GM19035 (cell line): ENCODE measurements around the gene ZNF486.
"Not testable (repeated sequence)": the region's sequence is repeated elsewhere in the genome, so short reads cannot be mapped to it uniquely, and the experiment has no call there.

ENCODE experiments used
- ATAC-seq: cut with Tn5 transposase; IDR thresholded peaks from one replicate; pipeline ENCODE4 v1.9.1; 2021; ENCODE audit not compliant: unreplicated experiment

The ZNF486 gene

DNA sequence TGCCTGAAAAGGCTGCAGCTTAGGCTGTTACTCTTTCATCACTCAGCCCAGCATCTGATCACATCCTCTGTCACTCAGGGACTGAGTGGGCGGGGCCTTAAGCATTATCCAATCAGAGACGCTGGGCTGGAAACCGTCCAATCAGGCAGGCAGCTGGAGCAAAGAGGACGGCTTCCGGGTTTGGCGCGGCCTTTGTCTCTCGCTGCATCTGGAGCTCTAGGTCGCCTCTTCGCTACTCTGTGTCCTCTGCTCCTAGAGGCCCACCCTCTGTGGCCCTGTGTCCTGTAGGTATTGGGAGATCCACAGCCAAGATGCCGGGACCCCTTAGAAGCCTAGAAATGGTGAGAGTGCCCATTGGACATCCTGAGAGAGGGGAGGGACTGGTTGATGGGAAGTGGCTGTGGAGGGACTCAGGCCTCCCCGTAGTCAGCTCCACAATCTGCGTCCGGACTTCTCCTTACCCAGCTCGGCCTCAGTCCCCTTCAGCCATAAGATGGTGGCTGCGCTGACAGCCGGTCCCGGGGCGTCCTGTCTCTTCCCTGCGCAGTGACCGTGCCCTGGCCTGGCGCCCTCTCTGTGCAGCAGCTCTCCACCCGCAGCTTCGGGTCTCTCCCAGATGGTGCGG is at the start of gene ZNF486:
ZNF486 (plus strand) TSS at position 195 of the 625 bp plus-strand sequence; CDS start at position 312, 117 bp downstream.
- ATAC-seq, result no peak

DNA sequence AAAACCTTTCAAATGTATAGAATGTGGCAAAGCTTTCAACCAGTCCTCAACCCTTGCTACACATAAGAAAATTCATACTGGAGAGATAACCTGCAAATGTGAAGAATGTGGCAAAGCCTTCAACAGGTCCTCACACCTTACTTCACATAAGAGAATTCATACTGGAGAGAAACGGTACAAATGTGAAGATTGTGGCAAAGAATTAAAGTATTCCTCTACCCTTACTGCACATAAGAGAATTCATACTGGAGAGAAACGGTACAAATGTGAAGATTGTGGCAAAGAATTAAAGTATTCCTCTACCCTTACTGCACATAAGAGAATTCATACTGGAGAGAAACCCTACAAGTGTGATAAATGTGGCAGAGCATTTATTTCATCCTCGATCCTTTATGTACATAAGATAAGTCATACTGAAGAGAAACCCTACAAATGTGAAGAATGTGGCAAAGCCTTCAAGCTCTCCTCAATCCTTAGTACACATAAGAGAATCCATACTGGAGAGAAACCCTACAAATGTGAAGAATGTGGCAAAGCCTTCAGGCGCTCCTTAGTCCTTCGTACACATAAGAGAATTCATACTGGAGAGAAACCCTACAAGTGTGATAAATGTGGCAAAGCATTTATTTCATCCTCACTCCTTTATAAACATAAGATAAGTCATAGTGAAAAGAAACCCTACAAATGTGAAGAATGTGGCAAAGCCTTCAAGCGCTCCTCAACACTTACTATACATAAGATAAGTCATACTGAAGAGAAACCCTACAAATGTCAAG is 48.8 kb upstream of the ZNF486 start:
- ATAC-seq, result not testable (repeated sequence)

DNA sequence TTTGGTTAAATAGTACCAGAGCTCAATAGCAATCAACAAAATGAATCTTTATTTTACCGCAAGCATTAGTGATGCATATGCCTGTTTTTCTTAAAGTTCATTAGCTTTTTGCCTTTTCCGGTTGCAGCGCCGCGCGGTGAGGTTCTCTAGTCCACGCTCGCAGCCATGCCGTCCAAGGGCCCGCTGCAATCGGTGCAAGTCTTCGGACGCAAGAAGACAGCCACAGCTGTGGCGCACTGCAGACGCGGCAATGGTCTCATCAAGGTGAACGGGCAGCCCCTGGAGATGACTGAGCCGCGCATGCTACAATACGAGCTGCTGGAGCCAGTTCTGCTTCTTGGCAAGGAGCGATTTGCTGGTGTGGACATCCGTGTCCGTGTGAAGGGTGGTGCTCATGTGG is 42.1 kb upstream of the ZNF486 start:
- no peak for ATAC-seq

DNA sequence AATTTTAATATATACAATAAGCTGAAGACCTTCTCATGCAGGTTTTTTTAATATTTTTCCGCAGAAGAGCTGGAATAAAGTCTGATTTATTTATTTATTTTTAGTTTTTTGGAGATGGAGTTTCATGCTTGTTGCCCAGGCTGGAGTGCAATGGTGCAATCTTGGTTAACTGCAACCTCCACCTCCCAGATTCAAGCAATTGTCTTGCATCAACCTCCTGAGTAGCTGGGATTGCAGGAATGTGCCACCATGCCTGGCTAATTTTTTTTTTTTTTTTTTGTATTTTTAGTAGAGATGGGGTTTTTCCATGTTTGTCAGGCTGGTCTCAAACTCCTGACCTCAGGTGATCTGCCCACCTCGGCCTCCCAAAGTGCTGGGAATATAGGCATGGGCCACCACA is 34.1 kb upstream of the ZNF486 start:
- not testable (repeated sequence) for ATAC-seq

DNA sequence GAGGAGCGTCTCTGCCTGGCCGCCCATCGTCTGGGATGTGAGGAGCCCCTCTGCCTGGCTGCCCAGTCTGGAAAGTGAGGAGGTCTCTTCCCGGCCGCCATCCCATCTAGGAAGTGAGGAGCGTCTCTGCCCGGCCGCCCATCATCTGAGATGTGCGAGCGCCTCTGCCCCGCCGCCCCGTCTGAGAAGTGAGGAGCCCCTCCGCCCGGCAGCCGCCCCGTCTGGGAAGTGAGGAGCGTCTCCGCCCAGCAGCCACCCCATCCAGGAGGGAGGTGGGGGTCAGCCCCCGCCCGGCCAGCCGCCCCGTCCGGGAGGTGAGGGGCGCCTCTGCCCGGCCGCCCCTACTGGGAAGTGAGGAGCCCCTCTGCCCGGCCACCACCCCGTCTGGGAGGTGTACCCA is 29.3 kb upstream of the ZNF486 start:
- not testable (repeated sequence) for ATAC-seq

DNA sequence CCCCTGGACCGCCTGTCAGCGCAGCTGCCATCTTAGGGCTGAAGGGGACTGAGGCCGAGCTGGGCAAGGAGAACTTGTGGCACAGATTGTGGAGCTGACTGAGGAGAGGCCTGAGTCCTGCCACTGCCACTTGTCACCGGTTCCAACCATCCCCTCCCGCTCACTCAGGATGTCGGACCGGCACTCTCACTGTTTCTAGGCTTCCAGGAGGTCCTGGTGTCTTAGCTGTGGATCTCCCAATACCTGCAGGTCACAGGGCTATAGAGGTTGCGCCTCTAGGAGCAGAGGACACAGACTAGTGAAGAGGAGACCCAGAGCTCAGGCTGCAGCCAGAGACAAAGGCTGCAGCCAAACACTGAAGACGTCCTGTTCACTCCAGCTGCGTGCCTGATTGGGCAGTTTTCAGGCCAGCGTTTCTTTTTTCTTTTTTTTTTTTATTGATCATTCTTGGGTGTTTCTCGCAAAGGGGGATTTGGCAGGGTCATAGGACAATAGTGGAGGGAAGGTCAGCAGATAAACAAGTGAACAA is 15.3 kb upstream of the ZNF486 start:
- ATAC-seq, result no peak

DNA sequence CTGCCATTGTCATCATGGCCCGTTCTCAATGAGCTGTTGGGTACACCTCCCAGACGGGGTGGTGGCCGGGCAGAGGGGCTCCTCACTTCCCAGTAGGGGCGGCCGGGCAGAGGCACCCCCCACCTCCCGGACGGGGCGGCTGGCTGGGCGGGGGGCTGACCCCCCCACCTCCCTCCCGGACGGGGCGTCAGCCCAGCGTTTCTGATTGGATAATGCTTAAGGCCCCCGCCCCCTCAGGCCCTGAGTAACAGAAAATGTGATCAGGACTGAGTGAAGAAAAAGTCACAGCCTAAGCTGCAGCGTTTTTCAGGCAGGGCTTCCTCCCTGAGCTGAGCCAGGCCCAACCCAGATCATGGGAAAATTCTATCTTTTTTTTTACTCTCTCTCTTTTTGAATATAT is 14.5 kb upstream of the ZNF486 start:
- ATAC-seq, result not testable (repeated sequence)

DNA sequence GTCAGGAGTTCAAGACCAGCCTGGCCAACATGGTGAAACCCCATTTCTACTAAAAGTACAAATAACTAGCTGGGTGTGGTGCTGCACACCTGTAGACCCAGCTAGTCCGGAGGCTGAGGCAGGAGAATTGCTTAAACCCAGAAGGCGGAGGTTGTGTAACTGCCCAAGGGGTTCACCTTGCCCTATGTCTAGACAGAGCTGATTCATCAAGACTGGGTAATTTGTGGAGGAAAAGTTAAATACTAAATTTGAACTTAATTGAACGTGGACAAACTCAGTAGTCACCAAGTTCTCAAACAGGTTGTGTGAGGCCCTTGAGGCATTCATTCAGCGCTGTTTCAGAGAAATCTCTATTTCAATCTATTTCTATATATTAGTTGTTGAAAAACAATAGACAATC is 13.7 kb upstream of the ZNF486 start:
- no peak for ATAC-seq

DNA sequence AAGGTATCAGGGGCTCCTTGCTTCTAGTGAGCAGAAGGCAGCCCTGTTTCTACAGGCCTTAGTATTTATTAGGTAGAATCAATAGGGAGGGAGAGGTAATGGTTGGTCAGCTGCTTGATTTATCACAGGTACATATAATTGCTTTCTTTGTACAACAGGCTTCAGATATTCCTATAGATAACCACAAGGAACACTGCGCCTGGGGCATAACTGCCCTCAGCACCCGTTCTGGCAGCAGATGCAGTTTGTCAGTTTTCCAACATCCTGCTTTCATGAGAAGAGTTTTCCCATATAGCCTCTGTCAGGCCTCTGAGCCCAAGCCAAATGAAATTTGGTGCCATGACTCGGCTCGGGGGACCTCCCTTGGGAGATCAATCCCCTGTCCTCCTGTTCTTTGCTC is 12.4 kb upstream of the ZNF486 start:
- no peak for ATAC-seq

DNA sequence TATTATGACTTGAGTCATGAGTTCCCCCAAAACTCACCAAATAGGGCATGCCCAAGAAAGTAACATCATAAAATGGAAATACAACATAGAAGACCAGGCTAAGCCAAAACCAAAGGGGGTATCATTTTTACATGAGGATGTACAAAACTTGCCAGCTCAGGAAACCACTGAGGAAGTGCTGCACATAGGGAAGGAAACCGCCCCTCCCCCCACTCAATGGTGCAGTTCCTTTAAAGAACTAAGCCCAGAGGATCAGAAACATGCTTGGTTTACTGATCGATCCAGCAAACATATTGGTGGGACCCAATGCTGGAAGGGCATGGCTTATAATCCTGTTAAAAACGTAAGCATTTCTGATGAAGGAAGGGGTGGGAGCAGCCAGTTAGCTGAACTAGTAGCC is 4.2 kb upstream of the ZNF486 start:
- no peak for ATAC-seq

DNA sequence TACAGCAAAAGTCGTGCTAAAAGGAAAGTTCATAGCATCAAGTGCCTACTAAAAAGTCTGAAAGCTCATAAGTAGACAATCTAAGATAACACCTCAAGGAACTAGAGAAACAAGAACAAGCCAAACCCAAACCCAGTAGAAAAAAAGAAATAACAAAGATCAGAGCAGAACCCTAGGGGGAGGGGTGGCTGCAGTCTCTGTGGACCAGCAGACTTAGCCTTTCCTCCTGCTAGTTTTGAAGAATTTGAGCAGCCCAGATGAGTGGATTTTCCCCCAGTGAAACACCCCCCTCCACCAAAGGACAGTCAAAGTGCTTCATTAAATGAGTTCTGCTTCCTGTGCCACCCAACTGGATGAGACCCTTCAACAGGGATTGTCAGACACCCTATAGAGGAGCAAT is 2.6 kb upstream of the ZNF486 start:
- no peak for ATAC-seq

DNA sequence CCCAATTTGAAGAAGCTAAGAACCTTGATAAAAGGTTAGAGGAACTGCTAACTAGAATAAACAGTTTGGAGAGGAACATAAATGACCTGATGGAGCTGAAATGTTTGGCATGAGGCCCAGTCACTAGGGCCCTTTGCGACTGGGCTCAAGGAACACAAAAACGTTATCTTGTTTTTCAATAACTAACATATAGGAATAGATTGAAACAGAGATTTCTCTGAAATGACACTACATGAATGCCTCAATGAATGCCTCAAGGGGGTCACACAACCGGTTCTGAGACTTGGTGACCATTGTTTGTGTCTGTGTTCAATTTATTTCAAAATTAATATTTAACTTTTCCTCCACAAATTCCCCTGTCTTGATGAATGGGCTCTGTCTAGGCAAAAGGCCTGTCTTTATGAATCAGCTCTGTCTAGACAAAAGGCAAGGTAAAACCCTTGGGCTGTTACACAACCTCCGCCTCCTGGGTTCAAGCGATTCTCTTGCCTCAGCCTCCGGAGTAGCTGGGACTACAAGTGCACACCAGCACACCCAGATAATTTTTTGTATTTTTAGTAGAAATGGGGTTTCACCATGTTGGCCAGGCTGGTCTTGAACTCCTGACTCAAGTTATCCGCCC is 932 bp upstream of the ZNF486 start:
- no peak for ATAC-seq

DNA sequence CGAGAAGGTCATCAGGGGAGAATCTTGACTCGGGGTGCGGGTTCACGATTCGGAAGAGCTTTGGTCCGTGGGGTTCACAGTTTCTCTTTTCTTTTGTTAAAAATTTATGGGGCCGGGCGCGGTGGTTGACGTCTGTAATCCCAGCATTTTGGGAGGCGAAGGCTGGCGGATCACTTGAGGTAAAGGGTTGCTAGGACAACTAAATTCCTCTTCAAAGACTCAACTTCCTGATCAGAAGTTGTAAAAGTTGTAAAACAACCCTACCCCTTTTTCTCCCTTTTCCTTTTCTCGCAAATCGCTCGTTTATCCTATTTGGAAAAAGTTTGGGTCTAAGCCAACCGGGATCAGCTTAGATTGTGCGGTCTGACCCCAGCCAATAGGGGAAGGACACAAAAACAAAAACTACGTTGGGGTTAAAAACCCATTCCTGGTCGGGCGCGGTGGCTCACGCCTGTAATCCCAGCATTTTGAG is 673 bp downstream of the ZNF486 start:
- no peak for ATAC-seq

DNA sequence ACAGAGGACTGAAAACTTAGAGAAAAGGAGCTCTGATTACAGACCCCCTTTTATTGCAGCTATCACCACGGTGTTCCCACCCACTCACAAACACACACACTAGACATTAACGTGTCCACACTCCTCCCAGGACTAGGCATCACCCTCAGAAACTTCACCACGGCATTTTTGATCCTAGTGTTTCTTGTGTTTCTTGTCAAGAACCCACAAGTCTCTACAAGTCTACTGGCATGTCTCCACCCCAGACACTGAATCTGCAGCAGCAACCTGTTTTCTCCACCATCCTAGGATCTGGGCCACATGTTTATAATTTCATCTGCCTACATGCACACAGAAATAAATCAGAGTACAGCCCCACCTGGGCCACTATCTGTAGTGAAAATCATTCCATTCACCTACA is 4.3 kb downstream of the ZNF486 start:
- ATAC-seq, result no peak

DNA sequence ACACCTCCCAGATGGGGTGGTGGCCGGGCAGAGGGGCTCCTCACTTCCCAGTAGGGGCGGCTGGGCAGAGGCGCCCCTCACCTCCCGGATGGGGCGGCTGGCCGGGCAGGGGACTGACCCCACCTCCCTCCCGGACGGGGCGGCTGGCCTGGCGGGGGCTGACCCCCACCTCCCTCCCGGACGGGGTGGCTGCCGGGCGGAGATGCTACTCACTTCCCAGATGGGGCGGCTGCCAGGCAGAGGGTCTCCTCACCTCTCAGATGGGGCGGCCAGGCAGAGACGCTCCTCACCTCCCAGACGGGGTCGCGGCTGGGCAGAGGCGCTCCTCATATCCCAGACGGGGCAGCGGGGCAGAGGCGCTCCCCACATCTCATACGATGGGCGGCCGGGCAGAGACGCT is 8.8 kb downstream of the ZNF486 start:
- ATAC-seq, result not testable (repeated sequence)

DNA sequence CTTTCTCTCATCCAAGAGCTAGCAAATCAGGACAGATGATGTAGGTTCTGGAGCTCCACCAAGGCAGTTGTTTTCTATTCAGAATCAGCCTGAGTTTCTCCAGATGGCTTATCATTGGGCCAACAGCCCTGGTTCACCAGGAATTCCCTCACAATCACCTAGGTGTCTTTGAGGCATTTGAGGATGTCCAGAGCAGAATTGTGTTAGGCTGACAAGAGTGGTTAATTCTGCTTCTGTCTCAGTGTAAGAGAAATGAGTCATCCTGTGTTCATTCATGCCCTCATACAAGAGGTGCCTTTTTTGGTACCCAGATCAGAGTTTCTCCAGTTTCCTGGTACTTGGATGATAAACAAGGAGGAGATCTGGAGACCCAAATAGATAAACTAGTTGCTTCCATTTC is 12.9 kb downstream of the ZNF486 start:
- not testable (repeated sequence) for ATAC-seq

DNA sequence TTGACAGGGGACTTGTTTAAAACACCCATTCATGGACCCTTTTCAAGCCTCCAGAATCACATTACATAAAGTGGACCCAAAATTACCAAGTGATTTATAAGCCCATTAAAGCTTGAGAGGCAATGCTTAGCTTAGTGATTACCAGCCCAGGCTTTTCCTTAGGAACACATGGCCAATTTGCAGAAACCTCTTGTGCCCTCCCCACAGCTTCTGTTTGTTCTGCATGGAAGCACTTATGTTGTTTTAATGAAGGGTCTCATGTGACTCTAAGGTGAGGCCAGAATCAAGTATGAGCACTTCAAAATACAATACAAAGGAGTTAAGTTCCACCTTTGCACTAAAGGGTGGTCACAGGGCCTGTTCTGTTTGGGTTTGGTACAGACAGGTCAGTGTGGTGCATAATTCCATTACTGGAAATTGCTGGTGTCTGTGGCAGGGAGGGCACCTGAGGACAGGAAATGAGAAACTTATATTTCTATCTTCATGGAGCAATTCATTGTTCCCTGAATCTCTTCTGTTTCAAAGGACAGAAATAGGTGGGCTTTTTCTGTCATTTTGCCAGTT is 15.3 kb downstream of the ZNF486 start:
- ATAC-seq, result no peak

DNA sequence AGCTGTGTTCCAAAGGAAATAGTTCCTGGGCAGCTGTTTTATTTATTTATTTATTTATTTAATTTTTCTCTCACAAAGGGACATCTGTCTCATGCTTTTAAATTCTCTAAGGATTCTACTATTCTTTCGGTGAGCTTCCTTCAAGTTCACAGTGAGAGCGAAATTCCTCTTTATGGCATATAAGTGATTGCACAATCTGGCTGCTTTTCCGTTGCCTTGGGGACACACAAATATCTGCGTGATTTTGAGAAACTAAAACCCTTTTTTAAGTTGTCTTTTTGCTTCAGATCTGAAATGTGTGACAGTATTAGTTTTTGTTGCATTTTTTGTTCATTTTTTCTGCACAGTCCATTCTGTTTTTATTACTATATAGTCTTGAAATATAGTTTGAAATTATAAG is 19.2 kb downstream of the ZNF486 start:
- no peak for ATAC-seq

DNA sequence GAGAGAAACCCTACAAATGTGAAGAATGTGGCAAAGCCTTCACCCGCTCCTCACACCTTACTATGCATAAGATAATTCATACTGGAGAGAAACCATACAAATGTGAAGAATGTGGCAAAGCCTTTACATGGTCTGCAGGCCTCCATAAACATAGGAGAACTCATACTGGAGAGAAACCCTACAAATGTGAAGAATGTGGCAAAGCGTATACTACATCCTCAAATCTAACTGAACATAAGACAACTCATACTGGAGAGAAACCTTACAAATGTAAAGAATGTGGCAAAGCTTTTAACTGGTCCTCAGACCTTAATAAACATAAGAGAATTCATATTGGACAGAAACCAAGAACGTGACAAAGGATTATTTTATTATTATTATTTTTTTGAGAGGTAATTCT is 30.7 kb downstream of the ZNF486 start:
- ATAC-seq, result no peak

DNA sequence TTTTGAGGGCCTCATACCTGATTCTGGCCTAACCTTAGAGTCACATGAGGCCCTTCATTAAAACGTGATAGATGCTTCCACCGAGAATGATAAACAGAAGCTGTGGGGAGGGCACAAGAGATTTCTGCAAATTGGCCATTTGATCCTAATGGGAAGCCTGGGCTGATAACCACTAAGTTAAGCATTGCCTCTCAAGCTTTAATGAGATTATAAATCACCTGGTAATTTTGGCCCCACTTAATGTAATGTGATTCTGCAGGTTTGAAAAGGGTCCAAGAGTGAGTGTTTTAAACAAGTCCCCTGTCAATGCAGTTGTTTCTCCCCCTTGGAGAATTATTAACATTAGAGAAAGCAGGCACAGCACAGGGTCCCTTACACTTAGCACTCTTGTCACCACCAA is 42.0 kb downstream of the ZNF486 start:
- no peak for ATAC-seq

DNA sequence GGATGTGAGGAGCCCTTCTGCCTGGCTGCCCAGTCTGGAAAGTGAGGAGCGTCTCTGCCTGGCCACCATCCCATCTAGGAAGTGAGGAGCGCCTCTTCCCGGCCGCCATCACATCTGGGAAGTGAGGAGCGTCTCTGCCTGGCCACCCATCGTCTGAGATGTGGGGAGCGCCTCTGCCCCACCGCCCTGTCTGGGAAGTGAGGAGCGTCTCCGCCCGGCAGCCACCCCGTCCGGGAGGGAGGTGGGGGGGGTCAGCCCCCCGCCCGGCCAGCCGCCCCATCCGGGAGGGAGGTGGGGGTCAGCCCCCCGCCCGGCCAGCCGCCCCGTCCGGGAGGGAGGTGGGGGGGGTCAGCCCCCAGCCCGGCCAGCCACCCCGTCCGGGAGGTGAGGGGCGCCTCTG is 47.4 kb downstream of the ZNF486 start:
- ATAC-seq, result not testable (repeated sequence)

DNA sequence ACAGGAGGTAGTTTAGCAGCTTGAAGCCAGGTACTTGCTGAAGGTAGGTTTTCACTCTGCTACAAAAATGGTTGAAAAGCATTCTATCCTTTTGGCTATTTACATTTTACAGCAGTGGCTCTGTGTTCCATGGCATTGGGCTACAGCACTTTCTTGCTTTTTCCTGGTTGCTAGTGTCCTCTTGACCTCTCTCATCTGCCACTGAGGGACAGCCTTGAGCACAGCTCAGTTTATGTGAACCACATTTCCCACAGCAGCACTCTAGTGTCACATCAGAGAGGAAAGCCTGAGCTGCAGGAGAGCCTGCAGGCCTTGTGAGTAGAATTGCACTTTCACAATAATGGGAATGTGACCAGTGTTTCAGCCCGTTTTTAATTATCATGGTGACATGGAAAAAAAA is 54.6 kb downstream of the ZNF486 start:
- not testable (repeated sequence) for ATAC-seq
